ENCODE results near the gene KSR1. TPM values are rescaled to one million over a fixed set of nuclear protein-coding genes. Genes with fewer than 3 reads are reported as not detected.

KSR1 gene
- total and polyA plus RNA-seq, 9 of the 15 experiments (the other 6 are each of a cell fraction or from before 2014, with no cell fraction given), result 1.4 to 51.7 (median 18.4) TPM

DNA sequence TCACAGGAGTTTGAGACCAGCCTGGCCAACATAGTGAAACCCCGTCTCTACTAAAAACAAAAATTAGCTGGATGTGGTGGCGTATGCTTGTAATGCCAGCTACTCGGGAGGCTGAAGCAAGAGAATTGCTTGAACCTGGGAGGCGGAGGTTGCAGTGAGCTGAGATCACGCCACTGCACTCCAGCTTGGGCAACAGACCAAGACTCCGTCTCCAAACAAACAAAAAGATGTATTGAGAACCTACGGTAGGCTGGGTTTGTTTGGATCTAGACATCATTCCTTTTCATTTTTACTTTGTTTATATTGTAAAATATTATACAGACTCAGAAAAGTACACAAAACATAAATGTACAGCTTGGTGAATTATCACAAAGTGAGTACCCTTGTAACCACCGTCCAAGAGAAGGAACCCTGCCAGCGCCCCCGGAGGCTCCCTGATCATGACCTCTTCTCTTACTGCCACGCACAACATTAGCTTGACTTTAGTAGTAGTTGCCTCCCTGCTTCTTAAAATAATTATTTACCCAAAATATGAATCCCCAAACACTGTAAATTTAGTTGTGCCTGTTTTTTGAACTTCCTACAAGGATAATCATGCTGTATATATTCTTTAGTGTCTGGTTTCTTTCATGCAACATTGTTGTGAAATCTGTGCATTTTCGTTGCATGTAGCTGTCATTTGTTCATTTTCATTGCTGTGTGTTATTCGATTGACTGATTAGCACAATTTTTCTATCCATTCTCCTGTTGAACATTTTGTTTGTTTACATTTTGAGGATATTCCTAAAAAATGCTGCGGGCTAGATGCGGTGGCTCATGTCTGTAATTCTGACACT, 56.5 kb downstream of the KSR1 start:
- WGBS (ENCODE audit: insufficient coverage, low coverage, missing lambda C conversion rate), result 78% methylated on average over 15 of the region's 15 CpGs

DNA sequence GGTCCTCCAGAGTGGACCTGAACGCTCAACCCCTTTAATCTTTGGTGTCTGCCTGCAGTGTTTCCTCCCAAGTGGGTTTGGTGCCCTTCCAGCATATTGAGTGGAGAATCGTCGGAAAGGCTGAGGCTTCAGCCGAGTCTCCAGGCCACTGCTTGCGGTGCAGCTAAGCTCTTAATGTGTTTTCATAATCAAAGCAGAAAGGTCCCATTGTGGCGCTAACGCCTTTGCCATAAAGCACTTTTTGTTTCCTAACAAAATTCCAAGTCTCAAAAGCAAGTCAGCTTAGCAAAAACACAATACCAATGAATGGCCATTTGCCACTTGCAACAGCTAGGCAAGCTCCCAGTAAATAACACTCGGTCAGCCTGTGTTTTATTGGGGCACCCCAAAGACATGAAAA, 57.6 kb downstream of the KSR1 start:
- BruUV-seq (replicated peaks), result no TSS peak
- Histone ChIP-seq H3K27me3 (ENCODE audit: control insufficient read depth in 2 of 2, insufficient read depth in 2 of 2, low read length in 2 of 2) (no peaks in the 10 kb centered on the region), H3K4me3 (no peak overlapping the region), H3K9me3 (replicated peaks; ENCODE audit: control insufficient read depth, insufficient read depth, low read depth, low read length) (no peaks in the 10 kb centered on the region), H3K4me2 (ENCODE audit: insufficient read depth, low read length) (no peak overlapping the region), H3K36me3 (ENCODE audit: control insufficient read depth, insufficient read depth, low read length) (no peaks in the 10 kb centered on the region), H3K27ac (ENCODE audit: extremely low read depth, low read depth, low read length) (no peak overlapping the region), H3K9ac (ENCODE audit: insufficient read depth in 1 of 2, low read depth in 2 of 2, low read length in 2 of 2) (no peak overlapping the region), H3K79me2 (ENCODE audit: control insufficient read depth, insufficient read depth, low read length) (peaks cover 67% of the 10 kb centered on the region), H3K4me1 (replicated peaks in 1 of 2; ENCODE audit: control insufficient read depth in 2 of 2, insufficient read depth in 2 of 2, low read length in 2 of 2) (peaks cover 7 to 21% of the 10 kb centered on the region in 2 experiments), H4K20me1 (replicated peaks; ENCODE audit: control insufficient read depth, insufficient read depth, low read length) (peaks cover 5% of the 10 kb centered on the region; the same call in 1 of the 2 replicates), H3K9me1 (ENCODE audit: control insufficient read depth, insufficient read depth, low read length) (no peaks in the 10 kb centered on the region), H2AFZ (ENCODE audit: low read depth, low read length) (no peak overlapping the region)
- ATAC-seq, result no peak
- 91% methylated on average over 8 of the region's 8 CpGs for WGBS (ENCODE audit: insufficient coverage, low coverage, missing lambda C conversion rate)
- in situ Hi-C loops (cut with MboI), result no loop called here
- intact Hi-C loops (cut with micrococcal nuclease), result no loop called here
- DNase-seq (ENCODE audit: extremely low read depth in 1 of 4, low spot score in 3 of 4), result no peak
- POLR2A ChIA-PET, result interaction anchor here (0.7 to 1.3 kb wide), 5 partner anchors 9 to 449 kb away, joined by 3 to 5 read pairs (median 3); no protein-coding TSS in a partner anchor
- CTCF ChIA-PET (ENCODE audit: low intra/inter-chr PET ratio), result no interaction called here
- FAIRE-seq, result no peak
- no peak for TF ChIP-seq ZNF197 (CRISPR knock-in tag; IDR thresholded peaks at IDR 0.05; ENCODE audit: low read depth)
- TF ChIP-seq ZNF764 (CRISPR knock-in tag; IDR thresholded peaks at IDR 0.05; ENCODE audit: low read depth), result no peak
- TF ChIP-seq ILK (tag; IDR thresholded peaks at IDR 0.05; ENCODE audit: borderline replicate concordance, low read depth), result no peak
- TF ChIP-seq, protein P1, sequence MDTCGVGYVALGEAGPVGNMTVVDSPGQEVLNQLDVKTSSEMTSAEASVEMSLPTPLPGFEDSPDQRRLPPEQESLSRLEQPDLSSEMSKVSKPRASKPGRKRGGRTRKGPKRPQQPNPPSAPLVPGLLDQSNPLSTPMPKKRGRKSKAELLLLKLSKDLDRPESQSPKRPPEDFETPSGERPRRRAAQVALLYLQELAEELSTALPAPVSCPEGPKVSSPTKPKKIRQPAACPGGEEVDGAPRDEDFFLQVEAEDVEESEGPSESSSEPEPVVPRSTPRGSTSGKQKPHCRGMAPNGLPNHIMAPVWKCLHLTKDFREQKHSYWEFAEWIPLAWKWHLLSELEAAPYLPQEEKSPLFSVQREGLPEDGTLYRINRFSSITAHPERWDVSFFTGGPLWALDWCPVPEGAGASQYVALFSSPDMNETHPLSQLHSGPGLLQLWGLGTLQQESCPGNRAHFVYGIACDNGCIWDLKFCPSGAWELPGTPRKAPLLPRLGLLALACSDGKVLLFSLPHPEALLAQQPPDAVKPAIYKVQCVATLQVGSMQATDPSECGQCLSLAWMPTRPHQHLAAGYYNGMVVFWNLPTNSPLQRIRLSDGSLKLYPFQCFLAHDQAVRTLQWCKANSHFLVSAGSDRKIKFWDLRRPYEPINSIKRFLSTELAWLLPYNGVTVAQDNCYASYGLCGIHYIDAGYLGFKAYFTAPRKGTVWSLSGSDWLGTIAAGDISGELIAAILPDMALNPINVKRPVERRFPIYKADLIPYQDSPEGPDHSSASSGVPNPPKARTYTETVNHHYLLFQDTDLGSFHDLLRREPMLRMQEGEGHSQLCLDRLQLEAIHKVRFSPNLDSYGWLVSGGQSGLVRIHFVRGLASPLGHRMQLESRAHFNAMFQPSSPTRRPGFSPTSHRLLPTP (IDR thresholded peaks at IDR 0.05; ENCODE audit: borderline replicate concordance, extremely low read depth, insufficient read length), result no peak
- TF ChIP-seq RBM39 (optimal IDR thresholded peaks at IDR 0.05; ENCODE audit: low read depth, low read length), result no peak
- TF ChIP-seq ZNF444 (CRISPR knock-in tag; IDR thresholded peaks at IDR 0.05), result no peak

More for the DNA sequence above, 56.5 kb downstream of the KSR1 start:
- no peak for FAIRE-seq
- ChIA-PET POLR2A (interaction anchor here (0.5 to 1.6 kb wide), 9 partner anchors 8 to 450 kb away, joined by 3 to 5 read pairs (median 3); no protein-coding TSS in a partner anchor), CTCF (ENCODE audit: low intra/inter-chr PET ratio) (no interaction called here)
- H3K9me3 ChIP-seq (replicated peaks; ENCODE audit: control insufficient read depth, insufficient read depth, low read depth, low read length), result no peaks in the 10 kb centered on the region
- H3K4me2 ChIP-seq (ENCODE audit: insufficient read depth, low read length), result no peak overlapping the region
- no peaks in the 10 kb centered on the region for H3K9me1 ChIP-seq (ENCODE audit: control insufficient read depth, insufficient read depth, low read length)
- H4K20me1 ChIP-seq (replicated peaks; ENCODE audit: control insufficient read depth, insufficient read depth, low read length), result no peaks in the 10 kb centered on the region; the same call in 1 of the 2 replicates
- H3K36me3 ChIP-seq (ENCODE audit: control insufficient read depth, insufficient read depth, low read length), result no peaks in the 10 kb centered on the region
- DNase-seq (ENCODE audit: extremely low read depth in 1 of 4, low spot score in 3 of 4), result no peak
- no peak overlapping the region for H3K9ac ChIP-seq (ENCODE audit: insufficient read depth in 1 of 2, low read depth in 2 of 2, low read length in 2 of 2)
- no TSS peak for BruUV-seq (replicated peaks)
- H3K27me3 ChIP-seq (ENCODE audit: control insufficient read depth in 2 of 2, insufficient read depth in 2 of 2, low read length in 2 of 2), result no peaks in the 10 kb centered on the region
- peaks cover 64% of the 10 kb centered on the region for H3K79me2 ChIP-seq (ENCODE audit: control insufficient read depth, insufficient read depth, low read length)
- H3K27ac ChIP-seq (ENCODE audit: extremely low read depth, low read depth, low read length), result no peak overlapping the region
- TF ChIP-seq TEAD4 (IDR thresholded peaks at IDR 0.05; ENCODE audit: low read length), result no peak
- no peak for TF ChIP-seq TEAD4 (CRISPR knock-in tag; IDR thresholded peaks at IDR 0.05; ENCODE audit: borderline replicate concordance)
- peak; percentile 37; the same call in 1 of the 2 replicates for TF ChIP-seq CEBPB (tag; IDR thresholded peaks at IDR 0.05)
- no peak for ATAC-seq
- in situ Hi-C loops (cut with MboI), result no loop called here
- intact Hi-C loops (cut with micrococcal nuclease), result no loop called here
- no peak overlapping the region for H3K4me3 ChIP-seq
- H3K4me1 ChIP-seq (replicated peaks in 1 of 2; ENCODE audit: control insufficient read depth in 2 of 2, insufficient read depth in 2 of 2, low read length in 2 of 2), result peaks cover 4 to 17% of the 10 kb centered on the region in 2 experiments; a peak in 4 of 5 replicates
- H2AFZ ChIP-seq (ENCODE audit: low read depth, low read length), result no peak overlapping the region
